ENCODE results near the gene COBL. TPM values are rescaled to one million over a fixed set of nuclear protein-coding genes. Genes with fewer than 3 reads are reported as not detected.

COBL gene
- total RNA-seq, 1 donor, result not detected

DNA sequence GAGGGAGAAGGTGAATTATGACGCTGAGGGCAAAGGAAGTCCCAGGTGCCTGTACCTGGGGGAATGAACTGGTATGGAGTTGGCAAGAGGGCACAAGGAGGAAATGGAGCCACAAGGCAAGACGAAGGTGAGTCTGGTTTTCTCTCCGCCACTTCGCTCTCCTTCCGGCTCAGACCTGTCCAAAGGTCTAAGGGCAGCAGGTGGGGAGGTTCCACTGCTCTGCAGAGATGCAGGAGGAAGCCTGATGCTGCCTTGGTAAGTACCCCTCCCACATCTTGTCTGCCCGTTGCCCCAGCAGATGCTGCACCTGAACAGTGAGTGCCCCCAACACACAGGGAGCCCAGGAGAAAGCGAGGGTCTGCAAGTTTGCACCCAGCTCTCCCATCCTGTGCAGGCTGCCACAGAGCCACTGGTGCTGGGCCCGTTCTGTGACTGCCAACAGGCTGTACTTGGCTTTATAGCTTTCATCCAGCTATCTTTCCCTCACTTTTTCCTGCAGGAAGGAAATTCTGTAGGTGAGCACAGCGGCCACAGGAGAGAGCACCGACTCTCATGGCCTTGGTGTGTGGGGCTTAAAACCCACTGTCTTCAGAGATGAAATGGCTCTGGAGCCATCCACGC is 235.2 kb downstream of the COBL start:
- TF ChIP-seq, protein P1, sequence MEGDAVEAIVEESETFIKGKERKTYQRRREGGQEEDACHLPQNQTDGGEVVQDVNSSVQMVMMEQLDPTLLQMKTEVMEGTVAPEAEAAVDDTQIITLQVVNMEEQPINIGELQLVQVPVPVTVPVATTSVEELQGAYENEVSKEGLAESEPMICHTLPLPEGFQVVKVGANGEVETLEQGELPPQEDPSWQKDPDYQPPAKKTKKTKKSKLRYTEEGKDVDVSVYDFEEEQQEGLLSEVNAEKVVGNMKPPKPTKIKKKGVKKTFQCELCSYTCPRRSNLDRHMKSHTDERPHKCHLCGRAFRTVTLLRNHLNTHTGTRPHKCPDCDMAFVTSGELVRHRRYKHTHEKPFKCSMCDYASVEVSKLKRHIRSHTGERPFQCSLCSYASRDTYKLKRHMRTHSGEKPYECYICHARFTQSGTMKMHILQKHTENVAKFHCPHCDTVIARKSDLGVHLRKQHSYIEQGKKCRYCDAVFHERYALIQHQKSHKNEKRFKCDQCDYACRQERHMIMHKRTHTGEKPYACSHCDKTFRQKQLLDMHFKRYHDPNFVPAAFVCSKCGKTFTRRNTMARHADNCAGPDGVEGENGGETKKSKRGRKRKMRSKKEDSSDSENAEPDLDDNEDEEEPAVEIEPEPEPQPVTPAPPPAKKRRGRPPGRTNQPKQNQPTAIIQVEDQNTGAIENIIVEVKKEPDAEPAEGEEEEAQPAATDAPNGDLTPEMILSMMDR (IDR thresholded peaks at IDR 0.05; ENCODE audit: insufficient read depth, low read length), result no peak
- no peak overlapping the region for H3K4me3 ChIP-seq (ENCODE audit: low read depth, low read length)
- no peak for DNase-seq (ENCODE audit: low read depth)

DNA sequence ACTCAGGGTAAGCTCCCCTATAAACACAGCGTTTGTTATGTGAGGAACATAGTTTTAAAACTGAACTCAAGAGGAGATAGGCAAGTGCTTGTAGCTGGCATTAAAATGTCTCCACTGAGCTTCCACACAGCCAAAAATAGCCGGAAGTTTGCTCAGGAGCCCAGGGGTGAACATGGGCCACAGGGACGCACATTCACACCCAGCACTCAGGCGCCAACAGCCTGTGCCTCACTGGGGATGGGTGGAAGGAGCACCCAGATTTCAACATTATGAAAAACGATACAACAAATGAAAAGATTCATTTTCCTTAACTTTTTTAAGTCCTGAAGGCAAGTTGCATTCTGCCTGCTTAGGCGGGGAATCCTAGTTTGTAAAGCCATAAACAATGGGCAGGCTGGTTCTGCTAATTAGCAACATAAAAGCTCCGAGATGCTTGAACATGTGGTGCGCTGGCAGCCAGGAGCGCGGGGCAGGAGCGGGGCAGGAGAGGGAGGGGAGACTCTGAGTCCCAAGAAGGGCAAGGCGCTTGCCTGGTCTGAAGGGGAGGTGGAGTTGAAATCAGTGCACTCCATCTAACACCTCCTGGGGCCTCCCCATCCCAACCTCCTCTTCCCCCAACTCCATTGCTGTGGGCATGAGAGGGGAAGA is 235.9 kb downstream of the COBL start:
- TF ChIP-seq, protein P1 (IDR thresholded peaks at IDR 0.05; ENCODE audit: insufficient read depth, low read length), result no peak
- H3K4me3 ChIP-seq (ENCODE audit: low read depth, low read length), result no peak overlapping the region
- no peak for DNase-seq (ENCODE audit: low read depth)

DNA sequence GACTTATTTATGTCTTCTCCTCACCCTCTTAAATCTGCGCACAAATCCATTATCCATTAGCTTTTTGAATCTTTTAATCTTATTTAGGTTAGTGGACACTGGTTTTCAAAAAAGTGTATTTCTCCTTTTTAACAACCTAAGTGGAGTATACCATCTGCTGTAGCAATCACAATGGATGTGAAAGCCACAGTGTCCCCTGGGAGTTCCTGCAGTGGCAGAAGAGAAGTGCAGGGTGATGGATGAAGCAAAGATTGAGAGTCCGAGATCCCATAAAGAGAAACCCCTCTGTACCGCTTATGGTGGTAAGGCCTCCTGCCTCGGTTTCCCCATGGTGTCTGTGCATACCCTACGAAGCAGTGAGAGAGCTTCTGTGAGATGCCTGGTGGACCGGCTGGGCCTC is 236.4 kb downstream of the COBL start:
- TF ChIP-seq, protein P1 (IDR thresholded peaks at IDR 0.05; ENCODE audit: insufficient read depth, low read length), result no peak
- DNase-seq (ENCODE audit: low read depth), result no peak
- H3K4me3 ChIP-seq (ENCODE audit: low read depth, low read length), result no peak overlapping the region

DNA sequence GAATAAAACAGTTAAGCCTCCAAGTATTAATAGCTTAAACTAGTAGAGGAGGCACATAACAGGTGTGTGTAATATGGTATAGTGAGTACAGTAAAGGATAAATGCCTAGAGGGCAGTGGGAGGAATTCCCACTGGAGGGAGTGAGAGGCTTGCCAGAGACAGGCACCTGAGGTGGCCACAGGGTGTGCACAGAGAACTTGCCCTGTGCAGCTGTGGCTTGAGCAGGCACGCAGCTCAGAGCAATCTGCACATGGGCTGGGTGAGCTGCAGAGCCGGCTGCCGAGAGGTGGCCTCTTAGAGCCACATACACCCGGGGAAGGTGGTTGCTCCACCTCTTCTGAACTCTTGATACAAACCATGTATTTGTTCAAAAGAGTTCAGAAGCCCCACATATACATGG is 237.1 kb downstream of the COBL start:
- TF ChIP-seq, protein P1 (IDR thresholded peaks at IDR 0.05; ENCODE audit: insufficient read depth, low read length), result no peak
- no peak overlapping the region for H3K4me3 ChIP-seq (ENCODE audit: low read depth, low read length)
- DNase-seq (ENCODE audit: low read depth), result no peak

DNA sequence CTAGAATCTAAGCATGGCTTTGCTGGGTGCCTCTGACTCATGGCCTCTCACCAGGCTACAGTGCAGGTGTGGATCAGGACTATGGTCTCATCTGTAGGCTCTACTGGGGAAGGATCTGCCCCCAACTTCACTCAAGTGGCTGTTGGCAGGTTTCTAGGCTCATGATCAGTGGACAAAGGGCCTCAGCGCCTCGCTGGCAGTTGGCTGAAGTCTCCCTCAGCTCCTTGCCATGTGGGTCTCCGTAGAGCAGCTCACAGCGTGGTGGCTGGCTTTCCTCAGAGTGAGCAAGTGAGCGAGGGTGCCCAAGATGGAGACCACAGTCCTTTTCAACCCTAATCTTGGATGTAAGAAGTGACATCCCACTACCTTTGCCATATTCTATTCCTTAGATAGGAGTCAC is 238.0 kb downstream of the COBL start:
- no peak overlapping the region for H3K4me3 ChIP-seq (ENCODE audit: low read depth, low read length)
- DNase-seq (ENCODE audit: low read depth), result no peak
- TF ChIP-seq, protein P1 (IDR thresholded peaks at IDR 0.05; ENCODE audit: insufficient read depth, low read length), result no peak

DNA sequence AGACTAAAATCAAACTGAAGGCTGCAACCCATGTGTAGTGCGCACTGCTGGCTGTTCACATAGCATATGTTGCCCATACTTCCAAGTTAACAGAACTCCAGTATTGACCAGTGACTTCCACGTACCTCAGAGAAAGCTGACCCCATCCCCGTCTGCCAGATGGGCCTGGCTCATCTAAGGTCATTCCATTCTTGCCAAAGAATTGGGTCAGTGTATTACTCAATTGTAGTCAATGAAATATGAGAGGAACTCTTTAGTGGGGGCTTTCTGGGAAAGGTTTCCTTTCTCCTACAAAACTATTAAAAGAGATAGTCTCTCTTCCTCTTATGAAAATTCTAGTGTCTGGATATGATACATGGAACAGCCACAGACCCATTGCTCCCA is 238.6 kb downstream of the COBL start:
- H3K4me3 ChIP-seq (ENCODE audit: low read depth, low read length), result no peak overlapping the region
- TF ChIP-seq, protein P1 (IDR thresholded peaks at IDR 0.05; ENCODE audit: insufficient read depth, low read length), result no peak
- DNase-seq (ENCODE audit: low read depth), result peak; percentile 33
